ENCODE results near the gene SOCS1. TPM values are rescaled to one million over a fixed set of nuclear protein-coding genes. Genes with fewer than 3 reads are reported as not detected.
"Not testable (repeated sequence)": the region's sequence is repeated elsewhere in the genome, so short reads cannot be mapped to it uniquely, and the experiment has no call there.

SOCS1 gene
- total RNA-seq, 2 donors from 2014 or later, result 2.6 to 8.2 TPM

DNA sequence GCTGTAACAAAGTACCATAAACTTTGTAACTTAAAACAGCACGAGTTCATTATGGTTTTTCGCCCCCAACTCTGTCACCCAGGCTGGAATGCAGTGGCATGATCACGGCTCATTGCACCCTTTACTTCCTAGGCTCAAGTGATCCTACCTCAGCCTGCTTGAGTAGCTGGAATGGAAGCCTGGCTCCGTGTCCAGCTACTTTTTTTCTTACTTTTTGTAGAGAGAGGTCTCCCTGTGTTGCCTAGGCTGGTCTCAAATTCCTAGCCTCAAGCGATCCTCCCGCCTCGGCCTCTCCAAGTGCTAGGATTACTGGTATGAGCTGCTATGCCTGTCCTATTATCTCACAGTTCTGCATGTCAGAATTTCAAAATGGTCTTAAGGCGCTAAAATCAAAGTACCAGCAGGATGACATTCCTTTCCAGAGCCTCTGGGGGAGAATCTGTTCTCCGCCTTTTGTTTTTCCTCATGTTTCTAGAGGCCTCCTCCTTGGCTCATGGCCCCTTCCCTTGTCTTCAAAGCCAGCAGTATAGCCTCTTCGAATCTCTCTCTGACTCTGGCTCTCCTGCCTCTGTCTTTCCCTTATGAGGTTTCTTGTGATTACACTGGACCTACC lies 35.2 kb upstream of the SOCS1 start:
- H3K4me1 ChIP-seq (replicated peaks), result no peaks in the 10 kb centered on the region
- no peaks in the 10 kb centered on the region for H3K27me3 ChIP-seq (replicated peaks; ENCODE audit: insufficient read depth)
- TF ChIP-seq POLR2AphosphoS5 (IDR thresholded peaks at IDR 0.05) (no peak), POLR2A (IDR thresholded peaks at IDR 0.05) (no peak)
- no peaks in the 10 kb centered on the region for H3K36me3 ChIP-seq
- intact Hi-C loops (cut with DNase I), result no loop called here
- DNase-seq (ENCODE audit: low spot score), result no peak
- H3K9me3 ChIP-seq, result no peaks in the 10 kb centered on the region
- H3K4me3 ChIP-seq, result no peak overlapping the region
- 43% methylated on average over 10 of the region's 10 CpGs for WGBS
- no peak overlapping the region for H3K27ac ChIP-seq

DNA sequence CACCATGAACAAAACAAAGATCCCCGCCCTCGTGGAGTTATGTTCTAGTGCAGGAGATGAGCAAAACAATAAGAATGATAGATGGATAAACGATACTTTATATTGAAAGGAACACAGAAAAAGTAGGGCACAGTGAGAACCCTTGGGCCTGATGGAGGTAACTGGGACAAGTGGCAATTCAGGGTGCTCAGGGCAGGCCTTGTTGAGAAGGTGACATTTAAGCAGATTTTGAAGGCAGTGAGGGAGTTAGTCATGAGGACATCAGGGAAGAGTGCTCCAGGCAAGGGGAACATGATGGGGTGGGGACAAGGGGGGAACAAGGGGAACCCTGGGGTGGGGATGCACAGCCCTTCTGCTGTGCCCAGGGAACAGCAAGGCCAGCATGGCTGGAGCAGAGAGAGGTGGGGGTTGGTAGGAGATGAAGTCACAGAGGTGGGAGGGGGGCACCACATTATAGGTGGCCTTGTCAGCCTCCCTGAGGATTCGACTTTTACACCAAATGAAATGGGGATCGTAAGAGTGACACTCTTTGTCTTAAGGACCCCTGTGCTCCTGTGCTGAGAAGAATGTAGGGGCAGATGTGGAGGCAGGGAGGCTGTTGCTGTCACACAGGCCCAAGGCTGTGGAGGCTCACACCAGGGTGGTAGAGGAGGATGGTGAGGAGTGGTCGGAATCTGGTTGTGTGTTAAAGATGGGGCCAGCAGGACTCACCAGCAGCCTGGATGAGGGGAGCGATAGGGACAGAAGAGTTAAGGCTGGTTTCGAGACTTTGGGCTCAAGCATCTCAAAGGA lies 34.3 kb upstream of the SOCS1 start:
- no peak for DNase-seq (ENCODE audit: low spot score)
- Histone ChIP-seq H3K4me1 (replicated peaks) (no peaks in the 10 kb centered on the region), H3K27ac (no peak overlapping the region), H3K4me3 (no peak overlapping the region), H3K9me3 (no peaks in the 10 kb centered on the region), H3K27me3 (replicated peaks; ENCODE audit: insufficient read depth) (no peaks in the 10 kb centered on the region), H3K36me3 (no peaks in the 10 kb centered on the region)
- WGBS, result 91% methylated on average over 8 of the region's 8 CpGs
- no peak for TF ChIP-seq POLR2AphosphoS5 (IDR thresholded peaks at IDR 0.05)
- TF ChIP-seq POLR2A (IDR thresholded peaks at IDR 0.05), result no peak
- TF ChIP-seq CTCF (IDR thresholded peaks at IDR 0.05), result no peak
- intact Hi-C loops (cut with DNase I), result no loop called here

GRCh38 chr16:11289696-11290095 lies 33.7 kb upstream of the SOCS1 start:
- H3K27ac ChIP-seq; H3K4me1 ChIP-seq (replicated peaks); H3K27me3 ChIP-seq (replicated peaks; ENCODE audit: insufficient read depth); intact Hi-C loops (cut with DNase I); H3K9me3 ChIP-seq; DNase-seq (ENCODE audit: low spot score); H3K36me3 ChIP-seq; H3K4me3 ChIP-seq: not testable (repeated sequence)
- 91% methylated on average over 4 of the region's 4 CpGs for WGBS

- DNase-seq (ENCODE audit: low spot score), result no peak
- intact Hi-C loops (cut with DNase I), result no loop called here
- H3K27ac ChIP-seq, result no peak overlapping the region
- no peak overlapping the region for H3K4me3 ChIP-seq
- no peaks in the 10 kb centered on the region for H3K27me3 ChIP-seq (replicated peaks; ENCODE audit: insufficient read depth)
- no peaks in the 10 kb centered on the region for H3K4me1 ChIP-seq (replicated peaks)
- TF ChIP-seq POLR2A (IDR thresholded peaks at IDR 0.05), result no peak
- TF ChIP-seq CTCF (IDR thresholded peaks at IDR 0.05), result no peak
- no peak for TF ChIP-seq POLR2AphosphoS5 (IDR thresholded peaks at IDR 0.05)
- WGBS, result 98% methylated on average over 2 of the region's 2 CpGs
- no peaks in the 10 kb centered on the region for H3K36me3 ChIP-seq
- no peaks in the 10 kb centered on the region for H3K9me3 ChIP-seq
Observed at GRCh38 chr16:11289202-11289601, 33.2 kb upstream of the SOCS1 start.

GRCh38 chr16:11285842-11286241 lies 29.8 kb upstream of the SOCS1 start:
- H3K36me3 ChIP-seq, result no peaks in the 10 kb centered on the region
- H3K4me1 ChIP-seq (replicated peaks), result no peaks in the 10 kb centered on the region
- no peak for DNase-seq (ENCODE audit: low spot score)
- WGBS, result 82% methylated on average over 2 of the region's 2 CpGs
- no peak overlapping the region for H3K27ac ChIP-seq
- H3K4me3 ChIP-seq, result no peak overlapping the region
- H3K9me3 ChIP-seq, result no peaks in the 10 kb centered on the region
- intact Hi-C loops (cut with DNase I), result no loop called here
- H3K27me3 ChIP-seq (replicated peaks; ENCODE audit: insufficient read depth), result no peaks in the 10 kb centered on the region
- TF ChIP-seq POLR2AphosphoS5 (IDR thresholded peaks at IDR 0.05) (no peak), CTCF (IDR thresholded peaks at IDR 0.05) (no peak), POLR2A (IDR thresholded peaks at IDR 0.05) (no peak)

- Histone ChIP-seq H3K27ac (no peak overlapping the region), H3K9me3 (no peaks in the 10 kb centered on the region), H3K36me3 (no peaks in the 10 kb centered on the region), H3K4me1 (replicated peaks) (no peaks in the 10 kb centered on the region), H3K27me3 (replicated peaks; ENCODE audit: insufficient read depth) (no peaks in the 10 kb centered on the region), H3K4me3 (no peak overlapping the region)
- DNase-seq (ENCODE audit: low spot score), result no peak
- TF ChIP-seq CTCF (IDR thresholded peaks at IDR 0.05), result no peak
- TF ChIP-seq POLR2AphosphoS5 (IDR thresholded peaks at IDR 0.05), result no peak
- intact Hi-C loops (cut with DNase I), result no loop called here
- 48% methylated on average over 4 of the region's 4 CpGs for WGBS
Observed at GRCh38 chr16:11283820-11284248, 27.8 kb upstream of the SOCS1 start.
